ENCODE measurements around the gene DOC2A. TPM values are rescaled to one million over a fixed set of nuclear protein-coding genes. Genes with fewer than 3 reads are reported as not detected.
A peak's percentile ranks its signal among the peaks of the same experiment; 100 is the strongest.

DOC2A gene
- total and polyA plus RNA-seq, 10 of the 15 experiments (the other 5 are each of a cell fraction or from before 2014, with no cell fraction given) = 0.06 to 0.17 (median 0.12) TPM; not detected in 6

- TF ChIP-seq ZNF24 (IDR thresholded peaks at IDR 0.05) = no peak
- no peak for TF ChIP-seq ASH2L (IDR thresholded peaks at IDR 0.05; ENCODE audit: borderline replicate concordance, low read depth)
- TF ChIP-seq SMC3 (IDR thresholded peaks at IDR 0.05; ENCODE audit: borderline replicate concordance, low read length) = no peak
- TF ChIP-seq E2F8 (IDR thresholded peaks at IDR 0.05; ENCODE audit: low read depth, partially characterized antibody) = no peak
- no peak for TF ChIP-seq ETV6 (conservative IDR thresholded peaks at IDR 0.05 in 1 of 2, IDR thresholded peaks at IDR 0.05 in 1 of 2; ENCODE audit: borderline replicate concordance in 1 of 2, low read depth in 1 of 2)
Observed at GRCh38 chr16:30046178-30046577, 35.4 kb upstream of the DOC2A start (continued).

- Histone ChIP-seq H4K20me1 (ENCODE audit: control insufficient read depth, insufficient read depth) (no peaks in the 10 kb centered on the region), H3K27me3 (replicated peaks in 1 of 2; ENCODE audit: control insufficient read depth in 2 of 2, insufficient read depth in 2 of 2, low read length in 1 of 2) (no peaks in the 10 kb centered on the region), H3K36me3 (ENCODE audit: control insufficient read depth in 2 of 2, insufficient read depth in 2 of 2, low read length in 1 of 2) (no peaks in the 10 kb centered on the region), H2AFZ (ENCODE audit: control insufficient read depth, low read depth, low read length) (no peak overlapping the region), H3K4me1 (ENCODE audit: control insufficient read depth, insufficient read depth, low read length) (no peaks in the 10 kb centered on the region), H3K27ac (ENCODE audit: control insufficient read depth, insufficient read depth) (no peak overlapping the region), H3K4me2 (ENCODE audit: control insufficient read depth, insufficient read depth) (no peak overlapping the region), H3K4me3 (no peak overlapping the region), H3K9me3 (replicated peaks; ENCODE audit: control insufficient read depth, insufficient read depth, low read length) (no peaks in the 10 kb centered on the region), H3K9ac (ENCODE audit: control insufficient read depth, insufficient read depth, low read length) (no peak overlapping the region), H3K79me2 (ENCODE audit: control insufficient read depth, insufficient read depth, low read length) (no peaks in the 10 kb centered on the region)
- no TSS peak for BruUV-seq (replicated peaks)
- TF ChIP-seq JUND (IDR thresholded peaks at IDR 0.05; ENCODE audit: low read depth, low read length) (no peak), CTCF (IDR thresholded peaks at IDR 0.05 in 2 of 3, conservative IDR thresholded peaks at IDR 0.05 in 1 of 3; ENCODE audit: control insufficient read depth in 2 of 3, extremely low read depth in 1 of 3, insufficient read depth in 1 of 3, low read depth in 3 of 3, low read length in 3 of 3) (peak; percentile 6 to 29 (median 24); a peak in 3 of 6 replicates), ZBTB33 (IDR thresholded peaks at IDR 0.05) (peak; percentile 94), FOXM1 (IDR thresholded peaks at IDR 0.05; ENCODE audit: low read depth, low read length) (no peak), RAD21 (IDR thresholded peaks at IDR 0.05; ENCODE audit: insufficient read depth, low read depth, low read length) (peak; percentile 47)
- 27% methylated on average over 5 of the region's 5 CpGs for WGBS (ENCODE audit: insufficient coverage, insufficient replicate concordance, low lambda C conversion rate, missing lambda C conversion rate)
- RAD21 ChIA-PET (ENCODE audit: unreplicated experiment) = no interaction called here
- in situ Hi-C loops (cut with MboI) = no loop called here
- SMC1A ChIA-PET (ENCODE audit: uncharacterized antibody, unreplicated experiment) = no interaction called here
- DNase-seq (ENCODE audit: low read depth, low spot score) (no peak), ATAC-seq (no peak), FAIRE-seq (no peak)
- intact Hi-C loops (cut with micrococcal nuclease; ENCODE audit: unreplicated experiment) = no loop called here
- CTCF ChIA-PET = interaction anchor here (0.9 to 4.5 kb wide), 4 partner anchors 9 to 50 kb away, joined by 3 to 24 read pairs (median 7); partner anchors contain the start of gene TBX6
- POLR2A ChIA-PET = interaction anchor here (0.6 to 0.8 kb wide), 2 partner anchors 49 to 166 kb away, joined by 3 to 6 read pairs; no protein-coding TSS in a partner anchor
Observed at GRCh38 chr16:30041841-30042240, 31.0 kb upstream of the DOC2A start.

Data from GM12878 (cell line).